ENCODE data around the gene FOXP1.
A peak's percentile ranks its signal among the peaks of the same experiment; 100 is the strongest.

FOXP1 gene

GRCh38 chr3:71162221-71162620, 421.3 kb downstream of the FOXP1 start:
- Histone ChIP-seq H3K27me3 (no peaks in the 10 kb centered on the region), H3K9me3 (no peaks in the 10 kb centered on the region), H3K36me3 (no peaks in the 10 kb centered on the region), H3K27ac (peak overlapping the region; percentile 8 to 80), H3K4me3 (no peak overlapping the region), H3K4me1 (peaks cover 0 to 54% (median 13%) of the 10 kb centered on the region in 4 donors)
- no peak for TF ChIP-seq CTCF (IDR thresholded peaks at IDR 0.05)
- intact Hi-C loops (cut with DNase I; ENCODE audit: low total_unique reads): loop anchor here (10.0 kb wide), 1 partner anchor 83 kb away; no protein-coding TSS in a partner anchor
- DNase-seq: no peak

DNA sequence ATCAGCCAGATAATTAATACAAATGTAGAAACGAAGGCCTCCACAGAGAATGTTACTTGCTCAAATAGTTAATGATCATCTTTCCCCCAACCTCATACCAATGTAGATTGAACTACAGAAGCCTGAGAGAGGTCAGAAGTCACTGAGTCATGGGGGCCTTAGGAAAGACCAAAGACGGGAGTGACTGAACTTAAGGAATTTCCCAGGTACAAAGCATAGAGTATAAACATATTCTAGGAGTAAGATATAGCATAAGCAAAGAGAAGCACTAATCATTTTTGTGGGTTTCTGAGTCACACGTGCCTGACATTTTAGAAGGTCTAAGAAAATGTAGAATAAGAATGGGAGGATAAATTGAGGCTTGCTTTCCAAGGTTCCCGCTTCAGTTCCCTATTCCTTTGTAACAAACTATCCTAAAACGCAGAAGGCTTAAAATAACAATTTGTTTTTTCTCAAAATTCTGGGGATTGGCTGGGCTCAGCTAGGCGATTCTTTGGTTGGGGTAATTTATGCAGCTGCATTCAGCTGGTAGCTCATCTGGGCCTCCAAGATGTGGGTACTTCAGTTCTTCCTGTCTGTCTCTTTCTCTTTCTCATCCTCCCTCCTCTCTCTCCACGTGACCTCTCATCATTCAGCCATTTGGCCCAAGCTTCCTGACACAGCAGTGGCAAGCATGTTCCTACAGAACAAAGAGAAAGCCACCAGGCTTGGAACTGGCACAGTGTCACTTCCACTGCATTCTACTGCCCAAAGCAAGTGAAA, 422.6 kb downstream of the FOXP1 start:
- intact Hi-C loops (cut with DNase I; ENCODE audit: low total_unique reads): loop anchor here (10.0 kb wide), 1 partner anchor 84 kb away; no protein-coding TSS in a partner anchor
- H3K36me3 ChIP-seq: no peaks in the 10 kb centered on the region
- no peak for DNase-seq
- no peaks in the 10 kb centered on the region for H3K27me3 ChIP-seq
- H3K9me3 ChIP-seq: no peaks in the 10 kb centered on the region
- no peak for TF ChIP-seq CTCF (IDR thresholded peaks at IDR 0.05)
- H3K27ac ChIP-seq: peak overlapping the region in 1 of 2 donors; percentile 80
- H3K4me3 ChIP-seq: no peak overlapping the region
- H3K4me1 ChIP-seq: peaks cover 0 to 55% (median 20%) of the 10 kb centered on the region in 4 donors

DNA sequence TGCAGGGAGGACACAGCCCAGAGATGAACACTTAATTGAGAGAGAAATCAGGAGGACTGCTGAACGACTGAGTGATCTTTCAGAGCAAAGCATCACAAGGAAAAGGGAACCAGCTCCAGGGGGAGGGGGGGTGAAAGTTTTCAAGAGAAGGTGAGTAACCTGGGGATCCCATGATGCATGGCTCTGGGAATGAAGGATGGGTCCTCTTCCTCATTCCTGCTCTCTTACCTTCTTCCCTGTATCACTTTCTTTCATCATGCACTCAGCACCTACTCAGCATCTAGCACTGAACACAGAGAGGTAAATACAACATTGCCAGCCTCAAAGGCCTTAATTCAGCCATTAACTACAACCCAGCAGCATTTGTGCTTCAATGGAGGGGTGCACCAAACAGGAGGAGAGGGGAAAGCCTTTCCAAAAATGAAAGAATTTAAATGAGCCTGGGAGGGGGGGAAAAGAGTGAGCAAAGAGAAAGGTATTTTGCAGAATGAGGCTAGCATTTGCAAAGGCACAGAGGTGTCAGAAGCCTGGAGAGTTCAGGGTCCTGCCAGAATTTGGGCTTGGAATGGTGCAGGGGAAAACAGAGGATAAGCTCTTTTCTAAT, 427.4 kb downstream of the FOXP1 start:
- Histone ChIP-seq H3K9me3 (no peaks in the 10 kb centered on the region), H3K27me3 (no peaks in the 10 kb centered on the region), H3K4me1 (peaks cover 0 to 44% (median 10%) of the 10 kb centered on the region in 4 donors), H3K36me3 (no peaks in the 10 kb centered on the region), H3K4me3 (no peak overlapping the region), H3K27ac (peak overlapping the region in 1 of 2 donors; percentile 50)
- intact Hi-C loops (cut with DNase I; ENCODE audit: low total_unique reads): no loop called here
- TF ChIP-seq CTCF (IDR thresholded peaks at IDR 0.05): no peak
- DNase-seq: no peak

DNA sequence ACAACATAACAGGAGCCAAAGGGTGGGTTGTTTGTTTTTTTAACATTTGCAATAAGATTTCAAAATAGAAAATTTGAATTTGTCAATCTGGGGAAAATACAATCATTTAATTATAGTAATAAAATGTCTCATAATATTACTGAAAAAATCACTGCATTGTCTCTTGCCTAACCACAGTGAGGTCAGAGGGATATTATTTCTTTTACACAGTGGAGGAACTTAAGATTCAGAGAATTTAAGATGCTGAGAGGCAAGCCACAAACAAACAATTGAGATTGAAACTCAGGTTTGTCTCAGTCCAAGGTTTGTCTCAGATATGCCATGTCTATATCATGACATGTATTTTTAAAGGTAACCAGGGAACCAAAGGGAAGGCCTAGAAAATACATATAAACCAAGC, 428.7 kb downstream of the FOXP1 start:
- DNase-seq: no peak
- Histone ChIP-seq H3K4me1 (peaks cover 0 to 40% (median 10%) of the 10 kb centered on the region in 4 donors), H3K9me3 (no peaks in the 10 kb centered on the region), H3K4me3 (no peak overlapping the region), H3K27ac (no peak overlapping the region), H3K36me3 (no peaks in the 10 kb centered on the region), H3K27me3 (no peaks in the 10 kb centered on the region)
- TF ChIP-seq CTCF (IDR thresholded peaks at IDR 0.05): no peak
- intact Hi-C loops (cut with DNase I; ENCODE audit: low total_unique reads): no loop called here

GRCh38 chr3:71153713-71154112, 429.8 kb downstream of the FOXP1 start:
- Histone ChIP-seq H3K4me1 (peaks cover 0 to 31% (median 12%) of the 10 kb centered on the region in 4 donors), H3K4me3 (no peak overlapping the region), H3K27ac (no peak overlapping the region), H3K27me3 (no peaks in the 10 kb centered on the region), H3K36me3 (no peaks in the 10 kb centered on the region), H3K9me3 (no peaks in the 10 kb centered on the region)
- no peak for TF ChIP-seq CTCF (IDR thresholded peaks at IDR 0.05)
- no peak for DNase-seq
- intact Hi-C loops (cut with DNase I; ENCODE audit: low total_unique reads): no loop called here

All from tibial artery (tissue), 4 donors.